HG03575 (cell line): ENCODE data around the gene SCN10A.

ENCODE experiments used
- ATAC-seq: cut with Tn5 transposase; IDR thresholded peaks from one replicate; pipeline ENCODE4 v1.9.1; 2021; ENCODE audit not compliant: unreplicated experiment, insufficient number of reproducible peaks, low FRiP score; ENCODE audit errors: extremely low read depth

The SCN10A gene

DNA sequence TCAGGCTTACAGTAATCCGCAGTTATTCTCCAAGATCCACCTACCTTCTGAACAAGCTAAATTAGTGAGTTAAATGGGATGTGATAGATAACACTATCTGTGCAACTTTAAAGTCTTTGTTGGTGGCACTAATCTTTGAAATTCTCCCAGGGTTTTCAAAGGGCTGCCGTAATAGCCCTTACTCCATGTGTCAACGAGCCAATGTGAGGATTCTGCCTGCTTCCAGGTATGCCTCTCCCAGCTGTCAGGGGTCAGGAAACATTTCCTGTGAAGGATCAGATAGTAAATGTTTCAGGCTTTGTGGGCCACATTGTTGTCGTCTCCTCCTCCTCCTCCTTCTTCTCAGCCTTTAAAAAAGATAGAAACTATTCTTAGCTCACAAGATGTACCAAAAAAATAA lies 146.3 kb downstream of the SCN10A start:
- no peak for ATAC-seq

DNA sequence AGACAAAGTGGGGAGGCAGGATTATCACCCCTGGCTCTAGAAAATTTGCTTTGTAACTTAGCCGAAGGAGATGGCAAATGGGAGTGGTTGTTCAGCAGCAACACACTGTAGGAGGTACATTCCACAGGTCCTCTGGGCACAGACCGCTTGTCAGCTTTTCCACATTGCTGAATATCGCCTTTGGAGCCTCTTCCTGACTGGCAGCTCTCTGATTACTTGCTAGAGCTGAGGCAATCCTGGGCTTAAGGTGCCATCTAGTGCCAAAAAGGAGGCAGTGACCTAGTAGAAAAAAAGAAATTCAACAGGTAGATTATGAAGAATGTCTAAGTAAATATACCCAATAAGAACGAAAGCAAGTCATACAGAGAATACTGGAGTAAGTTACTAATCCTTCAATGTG lies 153.5 kb downstream of the SCN10A start:
- no peak for ATAC-seq

DNA sequence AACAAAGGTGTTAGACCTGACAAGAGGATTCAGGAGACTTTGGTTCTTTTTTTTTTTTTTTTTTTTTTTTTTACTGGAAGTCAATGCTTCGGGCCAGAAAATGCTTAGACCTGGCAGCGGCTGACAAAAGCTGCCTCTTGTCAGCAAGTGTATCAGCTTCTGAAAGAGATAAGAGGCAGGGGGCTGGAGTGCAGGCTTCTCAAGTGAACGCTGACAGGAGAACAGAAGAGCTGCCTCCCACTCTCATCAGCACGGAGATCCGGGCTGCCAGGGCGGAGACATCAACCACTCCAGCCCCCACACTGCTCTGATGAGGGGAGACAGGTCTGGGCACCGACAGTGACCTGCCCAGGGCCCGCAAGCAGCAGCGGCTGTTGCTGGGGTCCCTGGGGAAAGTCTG lies 157.2 kb downstream of the SCN10A start:
- ATAC-seq: no peak

DNA sequence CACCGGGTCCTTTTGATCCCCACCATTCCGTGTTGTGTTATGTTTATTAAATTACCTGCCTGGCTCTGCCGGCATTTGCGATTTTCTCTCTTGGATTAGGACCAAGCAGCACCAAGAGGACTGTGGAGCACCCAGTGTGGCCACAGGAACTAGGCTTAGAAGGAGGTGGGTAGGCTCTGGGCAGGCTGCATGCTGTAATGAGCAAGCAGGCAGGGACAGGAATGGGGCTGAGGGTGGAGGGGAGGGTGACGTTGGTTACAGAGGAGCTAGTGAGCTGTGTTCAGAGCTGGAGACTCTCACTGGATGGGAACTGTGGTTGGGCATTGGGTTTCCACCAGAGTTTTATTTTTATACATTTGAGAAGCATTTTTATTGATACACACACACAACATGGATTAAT lies 158.6 kb downstream of the SCN10A start:
- no peak for ATAC-seq

DNA sequence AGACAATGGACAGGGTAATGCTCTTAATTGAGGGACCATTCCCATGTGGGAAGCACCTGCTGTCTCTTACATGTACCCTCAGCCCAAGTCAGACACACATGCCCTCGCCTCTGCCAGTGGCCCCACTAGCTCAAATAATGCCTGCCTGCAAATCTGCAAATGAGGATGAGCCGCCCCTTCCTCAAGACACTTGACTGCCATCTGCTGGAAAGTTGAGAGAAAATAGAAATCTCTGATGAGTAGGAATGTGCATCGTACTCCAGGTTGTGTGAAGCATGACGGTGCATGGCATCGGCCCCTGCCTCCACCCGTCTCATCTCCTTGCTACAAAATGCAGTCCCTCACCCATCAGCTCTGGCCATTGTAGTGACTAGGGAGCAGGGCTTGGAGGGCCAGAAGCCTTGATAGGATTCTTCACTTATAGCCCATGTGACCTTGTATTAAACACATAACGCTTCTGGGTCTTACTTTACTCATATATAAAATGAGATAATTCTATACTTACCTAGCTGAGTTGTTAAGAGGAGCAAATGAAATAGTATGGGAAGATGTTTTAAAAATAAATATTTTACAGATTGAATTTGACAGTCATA lies 160.2 kb downstream of the SCN10A start:
- no peak for ATAC-seq

DNA sequence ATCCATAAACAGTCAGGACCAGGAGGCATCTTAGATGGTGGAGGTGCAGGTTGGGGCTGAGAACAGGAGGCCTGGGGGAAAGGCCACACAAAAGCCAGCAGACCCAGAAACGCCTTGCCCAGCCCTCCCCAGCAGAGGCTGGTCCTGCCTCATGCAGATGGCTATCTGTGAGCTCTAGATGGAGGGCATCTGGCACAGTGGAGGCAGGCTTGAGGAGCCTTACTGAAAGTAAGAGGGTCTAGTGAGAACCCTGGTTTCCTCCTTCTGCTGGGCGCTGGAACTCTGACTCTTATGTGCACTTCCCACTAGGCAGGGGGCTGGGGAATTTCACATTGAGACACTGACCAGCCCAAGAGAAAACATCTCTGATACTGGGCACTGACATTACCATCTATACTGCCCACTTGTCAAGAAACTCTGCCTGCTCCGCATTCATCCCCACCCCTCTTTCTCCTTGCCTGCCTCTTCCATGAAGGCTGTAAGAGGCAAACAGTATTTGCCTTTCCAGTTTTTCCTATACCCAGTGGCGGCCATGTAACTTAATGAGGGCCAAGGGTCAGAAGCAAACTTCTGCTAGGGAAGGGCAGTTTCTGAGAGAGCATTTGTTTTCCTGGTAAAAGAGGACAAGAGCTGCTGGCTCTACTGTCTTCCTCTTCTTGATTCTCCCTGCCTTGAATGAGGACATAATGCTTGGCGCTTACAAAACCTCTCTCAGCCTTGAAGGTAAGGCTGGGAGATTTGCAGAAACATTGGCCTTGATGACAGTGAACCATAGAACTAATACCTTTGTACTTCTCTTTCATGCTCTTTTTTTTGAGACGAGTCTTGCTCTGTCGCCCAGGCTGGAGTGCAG lies 162.1 kb downstream of the SCN10A start:
- no peak for ATAC-seq

DNA sequence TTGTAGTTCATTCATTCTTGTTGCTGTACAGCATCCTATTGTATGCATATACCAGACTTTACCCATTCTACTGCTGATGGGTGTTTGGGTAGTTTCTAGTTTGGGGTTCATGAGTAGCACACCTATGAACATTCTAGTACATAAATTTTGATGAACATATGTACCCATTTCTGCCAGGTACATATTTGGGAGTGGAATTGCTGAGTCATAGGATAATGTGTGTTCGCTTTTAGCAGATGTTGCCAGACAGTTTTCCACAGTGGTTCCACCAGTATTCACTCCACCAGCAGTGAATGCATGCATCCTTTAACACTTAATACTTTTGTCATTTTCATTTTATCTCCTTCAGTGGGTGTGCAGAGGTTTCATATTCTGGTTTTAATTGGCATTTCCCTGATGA lies 163.1 kb downstream of the SCN10A start:
- no peak for ATAC-seq

DNA sequence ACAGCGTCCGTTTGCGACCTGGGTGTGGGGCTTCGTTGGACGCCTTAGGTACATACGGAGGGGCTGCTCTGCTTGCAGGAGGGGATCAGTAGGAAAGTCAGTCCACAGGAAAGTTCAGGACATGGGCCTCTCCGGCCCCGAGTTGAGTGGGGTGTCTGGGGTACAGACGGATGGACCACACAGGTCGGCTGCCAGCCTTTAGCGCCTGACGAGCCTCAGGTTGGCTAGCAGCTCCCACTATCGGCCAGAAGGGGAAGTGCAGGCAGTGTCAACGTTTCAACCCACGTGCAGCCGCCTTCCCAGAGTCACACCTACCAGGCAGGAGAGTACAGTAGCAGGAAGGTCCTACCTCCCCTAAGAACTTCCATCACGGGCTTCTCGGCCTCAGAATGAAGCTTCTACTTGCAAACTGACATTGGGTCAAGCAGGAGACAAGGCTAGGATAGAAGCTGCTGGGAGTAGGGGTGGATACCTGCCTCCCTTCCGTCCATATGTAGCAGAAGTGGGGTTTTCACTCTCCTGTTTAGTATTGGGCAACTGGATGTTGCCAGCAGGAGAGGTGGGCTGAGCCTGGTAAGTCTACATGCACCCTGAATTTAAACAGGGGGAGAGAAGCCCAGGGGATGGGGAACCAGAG lies 164.7 kb downstream of the SCN10A start:
- no peak for ATAC-seq

DNA sequence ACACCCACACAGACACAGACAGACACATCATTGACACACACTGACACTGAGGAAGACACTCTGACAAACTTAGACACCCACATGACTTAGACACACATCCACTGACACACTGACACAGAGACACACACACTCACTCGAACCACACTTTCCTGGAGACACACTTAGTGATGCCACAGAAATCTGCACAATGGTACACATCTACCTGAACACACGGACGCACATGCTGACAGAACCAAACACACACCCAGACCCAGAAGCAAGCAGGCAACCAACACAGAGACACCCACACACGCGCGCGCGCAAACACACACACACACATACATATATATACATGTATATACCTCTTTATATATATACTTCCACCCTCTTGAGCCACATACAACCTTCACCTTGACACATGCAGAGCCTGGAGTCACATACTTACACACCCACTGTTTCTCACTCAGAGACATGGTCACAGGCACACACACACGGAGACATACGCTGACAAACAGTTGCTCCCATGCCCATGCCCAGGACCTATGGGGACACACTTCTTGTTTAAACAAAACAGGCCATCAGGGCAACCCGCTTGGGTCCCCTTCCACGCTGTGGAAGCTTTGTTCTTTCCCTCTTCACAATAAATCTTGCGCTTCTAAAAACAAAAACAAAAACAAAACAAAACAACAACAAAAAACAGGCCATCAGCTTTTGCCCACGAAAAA lies 165.6 kb downstream of the SCN10A start:
- no peak for ATAC-seq

DNA sequence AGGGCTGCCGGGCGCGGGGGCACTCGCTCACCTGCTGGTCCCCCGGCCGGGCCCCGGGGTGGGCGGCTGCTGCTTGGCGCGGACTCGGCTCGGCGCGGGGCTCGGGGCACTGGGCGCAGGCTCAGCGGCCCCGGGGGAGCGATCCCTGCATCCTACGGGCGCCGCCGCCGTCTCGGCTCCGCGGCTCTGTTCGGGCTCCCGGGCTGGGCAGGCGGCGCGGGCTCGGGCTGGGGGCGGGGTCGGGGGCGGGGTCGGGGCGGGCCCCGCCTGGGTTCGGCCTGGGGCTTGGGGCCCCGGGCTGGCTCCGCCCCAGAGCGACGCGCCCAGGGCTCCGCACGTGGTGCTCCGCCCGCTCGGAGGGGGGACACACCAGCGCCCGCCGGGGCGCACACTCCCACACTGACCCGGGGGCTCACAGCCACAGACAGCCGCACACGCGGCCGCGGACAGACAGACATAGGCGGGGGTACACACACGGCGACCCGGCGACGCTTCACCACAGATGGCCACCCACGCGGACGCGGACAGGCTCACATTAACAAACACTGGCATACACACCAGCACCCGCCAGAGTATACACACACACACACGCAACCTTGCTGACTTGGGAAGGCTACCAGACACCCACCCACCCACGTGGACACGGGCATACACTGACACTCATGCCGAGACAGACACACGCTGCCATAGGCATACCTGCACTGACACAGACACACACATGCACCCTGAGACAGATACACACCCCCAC lies 166.3 kb downstream of the SCN10A start, which contains the start of gene SCN5A:
SCN5A (minus strand) TSS at position 188 of the 748 bp plus-strand sequence. CDS start 16,380 bp downstream, outside the sequence.
- no peak for ATAC-seq

DNA sequence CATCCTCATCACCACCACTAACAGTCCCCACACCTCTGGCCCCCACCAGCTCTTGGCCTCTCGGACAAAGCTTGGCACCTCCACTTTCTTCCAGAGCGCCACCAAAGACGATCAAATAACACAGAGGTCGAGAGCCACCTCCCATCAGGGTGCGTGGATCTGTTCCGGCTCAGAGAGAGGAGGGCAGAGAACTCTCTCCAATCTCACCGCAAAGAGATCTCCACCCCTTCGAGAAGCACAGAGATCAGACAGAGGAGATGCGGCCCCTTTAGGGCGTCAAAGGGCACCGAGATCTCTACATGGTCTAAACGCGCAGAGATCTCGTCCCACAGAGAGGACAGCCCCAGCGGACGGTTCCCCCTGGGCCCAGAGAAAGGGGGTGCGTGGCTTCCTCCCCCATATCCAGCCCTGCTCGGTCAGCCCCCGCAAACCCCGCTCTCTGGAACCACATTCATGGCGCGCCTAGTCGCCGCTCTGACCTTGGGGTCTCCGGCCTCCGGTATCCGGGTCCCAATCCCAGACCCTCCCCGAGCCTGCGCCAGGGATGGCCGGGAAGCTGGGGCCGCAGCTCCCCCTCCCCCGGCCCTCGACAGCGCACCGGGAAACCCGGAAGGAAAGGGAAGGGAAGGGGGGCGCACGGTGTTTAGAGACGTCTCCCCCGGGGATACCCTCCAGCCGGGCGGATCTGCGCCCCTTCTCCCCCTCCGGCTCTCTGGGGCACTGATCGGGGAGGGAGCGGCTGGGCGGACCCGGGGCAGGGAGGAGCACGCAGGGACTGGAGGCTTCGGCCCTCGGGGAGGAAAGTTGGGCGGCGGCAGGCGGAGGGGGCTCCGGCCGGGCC lies 167.1 kb downstream of the SCN10A start:
- no peak for ATAC-seq

DNA sequence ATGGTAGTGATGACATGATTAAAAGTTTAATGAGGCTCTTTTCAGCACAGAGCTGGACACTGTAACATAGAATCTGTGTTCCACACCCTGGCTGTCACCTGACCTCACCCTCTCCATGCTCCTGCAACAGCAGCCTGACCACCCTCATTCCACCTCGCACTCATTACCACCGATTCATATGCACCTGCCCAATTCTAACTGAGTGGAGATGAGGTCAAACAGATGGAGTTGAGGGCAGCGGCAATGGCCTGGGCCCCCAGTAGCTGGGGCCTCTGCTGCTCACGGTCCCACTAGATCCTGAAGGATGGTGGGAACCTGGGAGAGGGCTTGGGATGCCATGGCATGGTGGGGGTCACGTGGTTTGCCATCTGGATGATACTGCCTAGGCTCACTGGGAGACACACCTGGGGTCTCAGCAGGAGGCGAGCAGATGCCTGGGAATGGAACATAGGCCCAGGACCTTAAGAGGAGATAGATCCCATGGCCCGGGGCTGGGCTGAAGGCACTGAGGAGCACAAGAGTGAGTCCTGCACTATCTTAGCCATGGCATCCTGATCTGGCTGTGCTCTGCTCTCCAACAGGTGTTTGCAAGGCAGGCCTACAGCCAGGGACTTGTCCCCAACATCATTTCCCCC lies 167.9 kb downstream of the SCN10A start:
- ATAC-seq: no peak

DNA sequence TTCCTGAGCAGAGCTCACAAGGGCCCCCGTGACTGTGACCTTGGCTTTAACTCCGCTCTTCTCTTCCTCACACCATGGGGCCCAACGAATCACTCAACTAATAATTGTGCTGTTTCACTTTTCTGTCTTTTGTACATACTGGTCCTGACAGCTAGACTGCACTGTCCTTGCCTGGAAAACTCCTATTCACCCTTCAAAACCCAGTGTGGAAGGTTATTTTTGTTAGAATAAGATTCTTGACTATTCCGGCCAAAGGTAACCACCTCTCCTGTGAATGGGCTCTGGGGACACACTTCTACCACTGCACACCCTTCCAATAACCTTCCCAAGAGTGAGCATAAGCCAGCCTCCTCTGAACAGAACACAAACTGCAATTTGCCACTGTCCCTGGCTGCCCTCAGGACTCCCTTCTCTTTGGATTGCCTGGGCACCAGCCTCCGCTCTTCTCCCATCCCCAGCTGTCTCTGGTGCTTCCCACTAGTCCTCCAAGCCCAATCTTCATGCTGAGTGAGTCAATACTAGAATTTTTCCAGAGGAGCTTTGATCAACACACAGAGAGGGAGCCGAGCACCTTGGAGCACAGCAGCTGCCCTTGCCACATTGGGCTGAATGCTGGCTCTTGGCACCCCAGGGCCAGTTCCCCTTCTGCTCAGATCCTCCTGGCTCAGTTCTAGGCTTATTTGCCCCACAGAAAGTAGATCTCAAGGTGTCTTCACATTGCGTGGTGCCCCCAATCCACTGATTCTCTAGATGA lies 168.6 kb downstream of the SCN10A start:
- ATAC-seq: no peak
